Neural cell (in vitro differentiated cells): ENCODE results near the gene UBE2K.
"Not testable (repeated sequence)": the region's sequence is repeated elsewhere in the genome, so short reads cannot be mapped to it uniquely, and the experiment has no call there.

Experiments used
- RAD21 ChIP-seq: fragments of 450-650 bp; conservative IDR thresholded peaks from 2 replicates; pipeline ENCODE4 v1.6.1; 2014; ENCODE audit warnings: antibody characterized with exemption, mild to moderate bottlenecking, moderate library complexity
- TF ChIP-seq, protein P1 (sequence below): fragments of 450-650 bp; IDR thresholded peaks from 2 replicates; pipeline ENCODE4 v1.5.1; 2014; ENCODE audit warnings: antibody characterized with exemption, mild to moderate bottlenecking, moderate library complexity; ENCODE audit not compliant: poor library complexity, severe bottlenecking

DNA sequence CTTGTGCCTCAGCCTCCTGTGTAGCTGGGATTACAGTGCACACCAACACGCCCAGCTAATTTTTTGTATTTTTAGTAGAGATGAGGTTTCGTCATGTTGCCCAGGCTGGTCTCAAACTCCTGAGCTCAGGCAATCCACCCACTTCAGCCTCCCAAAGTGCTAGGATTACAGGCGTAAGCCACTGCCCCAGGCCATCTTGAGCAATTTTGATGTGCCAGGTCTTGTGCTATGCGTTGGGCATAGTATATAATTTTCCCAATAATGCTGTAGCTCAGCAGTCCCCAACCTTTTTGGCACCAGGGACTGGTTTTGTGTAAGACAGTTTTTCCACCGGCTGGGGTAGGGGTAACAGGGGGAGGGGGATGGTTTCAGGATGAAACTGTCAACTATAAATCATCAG, 41.3 kb upstream of the UBE2K start:
- TF ChIP-seq, protein P1, sequence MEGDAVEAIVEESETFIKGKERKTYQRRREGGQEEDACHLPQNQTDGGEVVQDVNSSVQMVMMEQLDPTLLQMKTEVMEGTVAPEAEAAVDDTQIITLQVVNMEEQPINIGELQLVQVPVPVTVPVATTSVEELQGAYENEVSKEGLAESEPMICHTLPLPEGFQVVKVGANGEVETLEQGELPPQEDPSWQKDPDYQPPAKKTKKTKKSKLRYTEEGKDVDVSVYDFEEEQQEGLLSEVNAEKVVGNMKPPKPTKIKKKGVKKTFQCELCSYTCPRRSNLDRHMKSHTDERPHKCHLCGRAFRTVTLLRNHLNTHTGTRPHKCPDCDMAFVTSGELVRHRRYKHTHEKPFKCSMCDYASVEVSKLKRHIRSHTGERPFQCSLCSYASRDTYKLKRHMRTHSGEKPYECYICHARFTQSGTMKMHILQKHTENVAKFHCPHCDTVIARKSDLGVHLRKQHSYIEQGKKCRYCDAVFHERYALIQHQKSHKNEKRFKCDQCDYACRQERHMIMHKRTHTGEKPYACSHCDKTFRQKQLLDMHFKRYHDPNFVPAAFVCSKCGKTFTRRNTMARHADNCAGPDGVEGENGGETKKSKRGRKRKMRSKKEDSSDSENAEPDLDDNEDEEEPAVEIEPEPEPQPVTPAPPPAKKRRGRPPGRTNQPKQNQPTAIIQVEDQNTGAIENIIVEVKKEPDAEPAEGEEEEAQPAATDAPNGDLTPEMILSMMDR: not testable (repeated sequence)
- TF ChIP-seq RAD21: not testable (repeated sequence)
